BJ (cell line): ENCODE data around the gene CD164. TPM values are rescaled to one million over a fixed set of nuclear protein-coding genes. Genes with fewer than 3 reads are reported as not detected.

Experiments used
- CTCF ChIA-PET: fragments of 350-600 bp; formaldehyde crosslinking; extraction: SDS; loops from one replicate; lab custom pipeline; 2021; ENCODE audit warnings: antibody characterized with exemption, inconsistent platforms; lab: Yijun Ruan, JAX
- POLR2A ChIA-PET: fragments of 300-600 bp; sonication (Branson Sonifier 250); formaldehyde crosslinking; extraction: SDS; loops from one replicate; lab custom pipeline; 2021; ENCODE audit warnings: antibody characterized with exemption; lab: Charles Lee
- DNase-seq: peaks from one replicate; pipeline ENCODE4 v3.0.0-alpha.2; 2011; ENCODE audit warnings: low read depth
- H3K27me3 ChIP-seq: 2 replicates; pipeline ENCODE4 v1.6.0; 2011; ENCODE audit warnings: low read length; ENCODE audit not compliant: control insufficient read depth, insufficient read depth
- H3K36me3 ChIP-seq: 2 replicates; pipeline ENCODE4 v1.5.1; 2011; ENCODE audit warnings: low read length; ENCODE audit not compliant: control insufficient read depth, insufficient read depth
- H3K4me3 ChIP-seq: 2 replicates; pipeline ENCODE4 v1.5.1; 2011; ENCODE audit warnings: low read depth, mild to moderate bottlenecking, control low read depth, low read length
- CTCF ChIP-seq: IDR thresholded peaks from 2 replicates; pipeline ENCODE4 v1.5.1; 2011; ENCODE audit warnings: low read depth, mild to moderate bottlenecking, control low read depth, inconsistent platforms, low read length, moderate library complexity; ENCODE audit not compliant: insufficient read depth
- polyA plus RNA-seq: library from polyadenylated mRNA; depleted of rRNA; stranded (reverse); fragments of >200 nt; gene quantifications from 2 replicates; pipeline ENCODE4 v1.2.3, GENCODE V29; 2011

The CD164 gene
- polyA plus RNA-seq, 1 experiment = 298 TPM

GRCh38 chr6:109358204-109358603 is 24.1 kb downstream of the CD164 start:
- Histone ChIP-seq H3K36me3 (peaks cover 16% of the 10 kb centered on the region), H3K27me3 (no peaks in the 10 kb centered on the region), H3K4me3 (no peak overlapping the region)
- CTCF ChIA-PET = interaction anchor here (1.3 kb wide), 1 partner anchor 12 kb away, joined by 4 read pairs; no protein-coding TSS in a partner anchor
- DNase-seq = no peak
- POLR2A ChIA-PET = no interaction called here
- TF ChIP-seq CTCF = no peak

- no peak overlapping the region for H3K4me3 ChIP-seq
- DNase-seq = no peak
- CTCF ChIA-PET = interaction anchor here (0.7 kb wide), 1 partner anchor 11 kb away, joined by 3 read pairs; no protein-coding TSS in a partner anchor
- H3K27me3 ChIP-seq = no peaks in the 10 kb centered on the region
- POLR2A ChIA-PET = no interaction called here
- no peak for TF ChIP-seq CTCF
- peaks cover 10% of the 10 kb centered on the region for H3K36me3 ChIP-seq
Observed at GRCh38 chr6:109356237-109356636, 26.0 kb downstream of the CD164 start.

GRCh38 chr6:109351231-109352130 is 30.8 kb downstream of the CD164 start:
- ChIA-PET POLR2A (no interaction called here), CTCF (interaction anchor here (0.6 to 1.1 kb wide), 2 partner anchors 69 to 164 kb away, joined by 3 read pairs; no protein-coding TSS in a partner anchor)
- DNase-seq = no peak
- no peaks in the 10 kb centered on the region for H3K27me3 ChIP-seq
- TF ChIP-seq CTCF = no peak
- peaks cover 4% of the 10 kb centered on the region for H3K36me3 ChIP-seq
- H3K4me3 ChIP-seq = no peak overlapping the region

GRCh38 chr6:109349419-109349987 is 32.8 kb downstream of the CD164 start:
- H3K4me3 ChIP-seq = no peak overlapping the region
- ChIA-PET POLR2A (no interaction called here), CTCF (interaction anchor here (1.4 to 1.9 kb wide), 2 partner anchors 8 to 162 kb away, joined by 3 to 10 read pairs; no protein-coding TSS in a partner anchor)
- TF ChIP-seq CTCF = no peak
- no peaks in the 10 kb centered on the region for H3K27me3 ChIP-seq
- DNase-seq = peak; percentile 10
- no peaks in the 10 kb centered on the region for H3K36me3 ChIP-seq

- POLR2A ChIA-PET = no interaction called here
- TF ChIP-seq CTCF = no peak
Observed at GRCh38 chr6:109348226-109348625, 34.0 kb downstream of the CD164 start.

More at GRCh38 chr6:109348226-109348625, 34.0 kb downstream of the CD164 start:
- H3K4me3 ChIP-seq = no peak overlapping the region
- CTCF ChIA-PET = no interaction called here
- no peaks in the 10 kb centered on the region for H3K27me3 ChIP-seq
- no peaks in the 10 kb centered on the region for H3K36me3 ChIP-seq
- no peak for DNase-seq
